OCI-LY1 (cell line): ENCODE measurements around the gene INSR.

Source experiments
- H2AFZ ChIP-seq: fragments of 200-600 bp; sonication (generic), shearing (Covaris generic); 2 replicates; pipeline ENCODE4 v1.6.0; 2014; ENCODE audit warnings: antibody characterized with exemption, mild to moderate bottlenecking, low read length
- H3F3A ChIP-seq: fragments of 200-600 bp; sonication (generic), shearing (Covaris generic); 2 replicates; pipeline ENCODE4 v1.6.0; 2014; ENCODE audit warnings: mild to moderate bottlenecking, antibody characterized with exemption, low read length, moderate library complexity; ENCODE audit not compliant: insufficient read depth
- H3K27ac ChIP-seq: fragments of 200-600 bp; sonication (generic); 2 replicates; pipeline ENCODE4 v1.5.1; 2014; ENCODE audit warnings: low read length, mixed run types, mild to moderate bottlenecking, low read depth; ENCODE audit not compliant: poor library complexity, severe bottlenecking
- H3K27me3 ChIP-seq: fragments of 200-600 bp; sonication (generic); 2 replicates; pipeline ENCODE4 v1.6.0; 2014; ENCODE audit warnings: antibody characterized with exemption, mild to moderate bottlenecking, low read length, moderate library complexity; ENCODE audit not compliant: insufficient read depth
- H3K36me3 ChIP-seq: fragments of 200-600 bp; sonication (generic); 2 replicates; pipeline ENCODE4 v1.6.1; 2014; ENCODE audit warnings: mild to moderate bottlenecking, antibody characterized with exemption, low read length, moderate library complexity, mixed read lengths; ENCODE audit not compliant: insufficient read depth
- H3K4me1 ChIP-seq: fragments of 200-600 bp; sonication (generic); 2 replicates; pipeline ENCODE4 v1.5.1; 2014; ENCODE audit warnings: mild to moderate bottlenecking, low read length, moderate library complexity; ENCODE audit not compliant: insufficient read depth, severe bottlenecking
- H3K4me2 ChIP-seq: fragments of 200-600 bp; sonication (generic), shearing (Covaris generic); 2 replicates; pipeline ENCODE4 v1.6.1; 2014; ENCODE audit warnings: low read length
- H3K4me3 ChIP-seq: fragments of 200-600 bp; sonication (generic); 2 replicates; pipeline ENCODE4 v1.5.1; 2014; ENCODE audit warnings: low read length, low read depth, mild to moderate bottlenecking, mixed read lengths; ENCODE audit not compliant: poor library complexity, severe bottlenecking
- H3K79me2 ChIP-seq: fragments of 200-600 bp; shearing (Covaris generic); 2 replicates; pipeline ENCODE4 v1.6.1; 2016; ENCODE audit warnings: mixed run types, low read length, mixed read lengths; ENCODE audit not compliant: insufficient read depth
- H3K9ac ChIP-seq: fragments of 200-600 bp; sonication (generic), shearing (Covaris generic); 2 replicates; pipeline ENCODE4 v1.6.1; 2014; ENCODE audit warnings: mild to moderate bottlenecking, low read length, mixed read lengths
- H3K9me2 ChIP-seq: fragments of 200-600 bp; sonication (generic), shearing (Covaris generic); 2 replicates; pipeline ENCODE4 v1.6.1; 2014; ENCODE audit warnings: low read depth, mild to moderate bottlenecking, low read length, mixed read lengths
- H3K9me3 ChIP-seq: fragments of 200-600 bp; shearing (Covaris generic); 2 replicates; pipeline ENCODE4 v1.6.1; 2014; ENCODE audit warnings: low read length, mixed read lengths
- H4K20me1 ChIP-seq: fragments of 200-600 bp; sonication (generic), shearing (Covaris generic); 2 replicates; pipeline ENCODE4 v1.6.0; 2016; ENCODE audit warnings: mild to moderate bottlenecking, low read length; ENCODE audit not compliant: insufficient read depth
- EZH2 ChIP-seq: fragments of 200-600 bp; sonication (generic), shearing (Covaris generic); IDR thresholded peaks from 2 replicates; pipeline ENCODE4 v1.8.0; 2017; ENCODE audit warnings: borderline replicate concordance, mixed run types, mild to moderate bottlenecking, antibody characterized with exemption, low read length, moderate library complexity, mixed read lengths
- TF ChIP-seq, protein P1 (sequence below): fragments of 200-600 bp; sonication (generic), shearing (Covaris generic); IDR thresholded peaks from 2 replicates; pipeline ENCODE4 v1.5.1; 2017; ENCODE audit warnings: mild to moderate bottlenecking, antibody characterized with exemption, low read length, moderate library complexity, mixed read lengths

The INSR gene

DNA sequence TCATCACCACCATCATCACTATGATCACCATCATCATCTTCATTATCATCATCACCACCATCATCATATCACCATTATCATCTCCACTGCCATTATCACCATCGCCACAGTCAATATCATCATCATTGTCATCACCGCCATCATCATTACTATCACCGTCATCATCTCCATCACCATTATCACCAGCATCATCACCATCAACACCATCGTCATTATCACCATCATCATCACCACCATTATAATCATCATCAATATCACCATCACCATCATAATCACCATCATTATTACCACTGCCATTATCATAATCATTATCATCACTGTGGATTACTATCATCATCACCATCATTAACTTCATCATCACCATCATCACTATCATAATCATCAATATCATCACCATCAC, 37.2 kb upstream of the INSR start:
- Histone ChIP-seq H3K4me2 (no peak overlapping the region), H3K79me2 (no peaks in the 10 kb centered on the region), H3K36me3 (no peaks in the 10 kb centered on the region), H3K4me3 (no peak overlapping the region), H3K9ac (no peak overlapping the region), H3K9me2 (no peaks in the 10 kb centered on the region), H3F3A (no peaks in the 10 kb centered on the region), H3K4me1 (peaks cover 24% of the 10 kb centered on the region), H4K20me1 (no peaks in the 10 kb centered on the region), H3K9me3 (no peaks in the 10 kb centered on the region), H3K27ac (no peak overlapping the region), H3K27me3 (no peaks in the 10 kb centered on the region), H2AFZ (no peak overlapping the region)
- TF ChIP-seq, protein P1, sequence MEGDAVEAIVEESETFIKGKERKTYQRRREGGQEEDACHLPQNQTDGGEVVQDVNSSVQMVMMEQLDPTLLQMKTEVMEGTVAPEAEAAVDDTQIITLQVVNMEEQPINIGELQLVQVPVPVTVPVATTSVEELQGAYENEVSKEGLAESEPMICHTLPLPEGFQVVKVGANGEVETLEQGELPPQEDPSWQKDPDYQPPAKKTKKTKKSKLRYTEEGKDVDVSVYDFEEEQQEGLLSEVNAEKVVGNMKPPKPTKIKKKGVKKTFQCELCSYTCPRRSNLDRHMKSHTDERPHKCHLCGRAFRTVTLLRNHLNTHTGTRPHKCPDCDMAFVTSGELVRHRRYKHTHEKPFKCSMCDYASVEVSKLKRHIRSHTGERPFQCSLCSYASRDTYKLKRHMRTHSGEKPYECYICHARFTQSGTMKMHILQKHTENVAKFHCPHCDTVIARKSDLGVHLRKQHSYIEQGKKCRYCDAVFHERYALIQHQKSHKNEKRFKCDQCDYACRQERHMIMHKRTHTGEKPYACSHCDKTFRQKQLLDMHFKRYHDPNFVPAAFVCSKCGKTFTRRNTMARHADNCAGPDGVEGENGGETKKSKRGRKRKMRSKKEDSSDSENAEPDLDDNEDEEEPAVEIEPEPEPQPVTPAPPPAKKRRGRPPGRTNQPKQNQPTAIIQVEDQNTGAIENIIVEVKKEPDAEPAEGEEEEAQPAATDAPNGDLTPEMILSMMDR = no peak
- no peak for TF ChIP-seq EZH2

DNA sequence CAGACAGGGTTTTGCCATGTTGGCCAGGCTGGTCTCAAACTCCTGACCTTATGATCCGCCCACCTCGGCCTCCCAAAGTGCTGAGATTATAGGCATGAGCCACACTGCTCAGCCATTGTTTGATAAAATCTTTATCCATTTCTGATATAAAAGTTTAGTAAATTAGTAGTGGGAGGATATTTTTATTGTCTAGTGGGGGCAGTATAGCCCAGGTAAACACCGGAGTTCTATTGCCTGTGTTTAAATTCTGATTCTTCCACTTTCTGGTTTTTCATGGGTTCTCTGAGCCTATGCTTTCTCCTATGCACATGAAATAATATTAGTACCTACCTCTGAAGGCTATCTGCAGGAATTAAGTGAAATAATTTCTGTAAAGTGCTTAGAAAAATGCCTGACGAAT, 34.4 kb upstream of the INSR start:
- Histone ChIP-seq H3K27ac (peak overlapping the region; percentile 19), H3K27me3 (no peaks in the 10 kb centered on the region), H3K4me3 (no peak overlapping the region), H3K9ac (peak overlapping the region; percentile 13; the same call in 1 of the 2 replicates), H2AFZ (peak overlapping the region; percentile 88; the same call in 1 of the 2 replicates), H4K20me1 (no peaks in the 10 kb centered on the region), H3K36me3 (no peaks in the 10 kb centered on the region; the same call in 1 of the 2 replicates), H3F3A (no peaks in the 10 kb centered on the region), H3K9me2 (no peaks in the 10 kb centered on the region), H3K4me1 (peaks cover 18% of the 10 kb centered on the region), H3K79me2 (no peaks in the 10 kb centered on the region), H3K9me3 (no peaks in the 10 kb centered on the region), H3K4me2 (no peak overlapping the region; the same call in 1 of the 2 replicates)
- no peak for TF ChIP-seq EZH2
- TF ChIP-seq, protein P1 = peak; percentile 56; the same call in 1 of the 2 replicates

DNA sequence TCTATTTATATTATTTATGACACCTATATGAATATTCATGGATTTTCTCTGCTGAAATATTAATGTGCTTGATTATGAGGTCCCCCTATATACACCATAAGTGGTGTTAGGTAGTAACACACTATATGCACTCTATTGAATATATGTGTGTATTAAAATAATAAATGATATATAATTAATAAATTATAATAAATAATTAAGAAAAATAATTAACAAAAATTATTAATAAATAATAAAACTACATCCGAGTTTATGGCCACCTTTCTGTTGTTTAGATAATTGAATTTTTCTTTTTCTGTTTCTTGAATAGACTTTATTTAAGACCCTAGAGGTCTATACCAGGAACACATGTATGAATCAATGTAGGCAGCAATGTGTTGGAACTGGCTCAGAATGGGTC, 33.6 kb upstream of the INSR start:
- Histone ChIP-seq H3K9me2 (no peaks in the 10 kb centered on the region), H3K36me3 (no peaks in the 10 kb centered on the region; the same call in 1 of the 2 replicates), H3K9ac (no peak overlapping the region), H3K9me3 (no peaks in the 10 kb centered on the region), H3F3A (no peaks in the 10 kb centered on the region), H4K20me1 (no peaks in the 10 kb centered on the region), H3K4me2 (no peak overlapping the region), H2AFZ (no peak overlapping the region; the same call in 1 of the 2 replicates), H3K4me1 (peaks cover 20% of the 10 kb centered on the region), H3K27ac (peak overlapping the region; percentile 19), H3K79me2 (no peaks in the 10 kb centered on the region), H3K4me3 (no peak overlapping the region), H3K27me3 (no peaks in the 10 kb centered on the region)
- TF ChIP-seq, protein P1 = no peak
- no peak for TF ChIP-seq EZH2
